WTC11 (cell line): ENCODE measurements around the gene CLEC4D.

ENCODE experiments used
- CREM ChIP-seq: sonication (generic); formaldehyde crosslinking; IDR thresholded peaks from 2 replicates; pipeline ENCODE4 v1.8.1; 2022; ENCODE audit warnings: mild to moderate bottlenecking, missing genetic modification reagents, moderate library complexity
- CTCF ChIP-seq: fragments of 200-600 bp; IDR thresholded peaks from 2 replicates; pipeline ENCODE4 v1.8.0; 2022; ENCODE audit warnings: antibody characterized with exemption
- MAX ChIP-seq: sonication (generic); formaldehyde crosslinking; IDR thresholded peaks from 2 replicates; pipeline ENCODE4 v1.8.0; 2022; ENCODE audit warnings: mild to moderate bottlenecking, missing genetic modification reagents
- ZNF317 ChIP-seq: sonication (generic); formaldehyde crosslinking; IDR thresholded peaks from 2 replicates; pipeline ENCODE4 v1.8.1; 2023; ENCODE audit warnings: low read depth, mild to moderate bottlenecking, moderate library complexity, missing genetic modification reagents, borderline replicate concordance

GRCh38 chr12:8504351-8504750, 9.0 kb upstream of the CLEC4D start:
- TF ChIP-seq ZNF317 (CRISPR knock-in tag) = no peak
- TF ChIP-seq CTCF = no peak
- no peak for TF ChIP-seq MAX (CRISPR knock-in tag)
- no peak for TF ChIP-seq CREM
